HEK293T (cell line): Measurements from ENCODE around the gene ZBTB46.

Experiments used
- ARNT ChIP-seq: fragments of 450-650 bp; IDR thresholded peaks from 2 replicates; pipeline ENCODE4 v1.6.1; 2017; ENCODE audit warnings: mild to moderate bottlenecking
- BHLHE40 ChIP-seq: fragments of 450-650 bp; IDR thresholded peaks from 2 replicates; pipeline ENCODE4 v1.6.1; 2016; ENCODE audit warnings: mild to moderate bottlenecking, moderate library complexity, borderline replicate concordance
- ELF4 ChIP-seq: fragments of 450-650 bp; IDR thresholded peaks from 2 replicates; pipeline ENCODE4 v1.6.1; 2017; ENCODE audit warnings: antibody characterized with exemption
- FOXK2 ChIP-seq: fragments of 450-650 bp; IDR thresholded peaks from 2 replicates; pipeline ENCODE4 v1.6.1; 2016; ENCODE audit warnings: mild to moderate bottlenecking
- FOXM1 ChIP-seq: fragments of 450-650 bp; IDR thresholded peaks from 2 replicates; pipeline ENCODE4 v1.6.1; 2017; ENCODE audit warnings: mild to moderate bottlenecking, borderline replicate concordance
- HDGF ChIP-seq: fragments of 450-650 bp; IDR thresholded peaks from 2 replicates; pipeline ENCODE4 v1.6.1; 2017; ENCODE audit warnings: antibody characterized with exemption, borderline replicate concordance
- NFRKB ChIP-seq: fragments of 450-650 bp; IDR thresholded peaks from 2 replicates; pipeline ENCODE4 v1.6.1; 2016; ENCODE audit warnings: mild to moderate bottlenecking, moderate library complexity
- PKNOX1 ChIP-seq: fragments of 450-650 bp; IDR thresholded peaks from 2 replicates; pipeline ENCODE4 v1.6.1; 2016
- SP1 ChIP-seq: fragments of 450-650 bp; IDR thresholded peaks from 2 replicates; pipeline ENCODE4 v1.6.1; 2017
- SUZ12 ChIP-seq: fragments of 450-650 bp; IDR thresholded peaks from 2 replicates; pipeline ENCODE4 v1.6.1; 2016; ENCODE audit warnings: mild to moderate bottlenecking
- ZNF384 ChIP-seq: fragments of 450-650 bp; IDR thresholded peaks from 2 replicates; pipeline ENCODE4 v1.6.1; 2016

GRCh38 chr20:63694584-63695423, 136.3 kb downstream of the ZBTB46 start:
- TF ChIP-seq PKNOX1 (no peak), ZNF384 (no peak), ELF4 (no peak), SUZ12 (no peak), FOXM1 (no peak), BHLHE40 (no peak), NFRKB (no peak), FOXK2 (no peak), SP1 (no peak), ARNT (no peak), HDGF (no peak)
